A549 (cell line): ENCODE measurements around the gene ARMC10. TPM values are rescaled to one million over a fixed set of nuclear protein-coding genes. Genes with fewer than 3 reads are reported as not detected.
A peak's percentile ranks its signal among the peaks of the same experiment; 100 is the strongest.
"Not testable (repeated sequence)": the region's sequence is repeated elsewhere in the genome, so short reads cannot be mapped to it uniquely, and the experiment has no call there.

ENCODE experiments used
- ATAC-seq, 2 experiments: fragments of 200-7000 bp in 1 of 2; fragments of >200 bp in 1 of 2; cut with Nextera tagmentation in 1 of 2; cut with Tn5 transposase in 1 of 2; 3 replicates each; pipeline versions ENCODE4 v1.8.0 to v1.9.1; 2018 to 2020; ENCODE audit warnings: mild to moderate bottlenecking in 1 of 2, moderate library complexity in 1 of 2
- CTCF ChIA-PET: fragments of 300-600 bp; sonication (Branson Sonifier 250); formaldehyde crosslinking; extraction: SDS; loops from one replicate; lab custom pipeline; 2021; ENCODE audit warnings: antibody characterized with exemption, inconsistent platforms; lab: Yijun Ruan, JAX
- POLR2A ChIA-PET: fragments of 350-600 bp; formaldehyde crosslinking; extraction: SDS; loops from one replicate; lab custom pipeline; 2021; ENCODE audit warnings: antibody characterized with exemption, inconsistent platforms; lab: Yijun Ruan, JAX
- DNase-seq, 2 experiments: peaks; one replicate each; pipeline versions ENCODE4 v3.0.0 to v3.0.0-alpha.2; 2011 to 2016; ENCODE audit warnings: low read depth in 1 of 2, low spot score in 1 of 2
- FAIRE-seq: peaks from 2 replicates; lab custom pipeline; 2011; peaks lifted over from hg19 to GRCh38; lab: Jason Lieb, UNC
- H3K27ac ChIP-seq, 2 experiments: fragments of >200 bp; sonication (Bioruptor Twin); formaldehyde crosslinking; 3 replicates each; pipeline ENCODE4 v1.5.1; 2016 to 2017
- H3K4me1 ChIP-seq: fragments of >200 bp; sonication (Bioruptor Twin); formaldehyde crosslinking; 3 replicates; pipeline ENCODE4 v1.6.1; 2016
- H3K4me2 ChIP-seq: fragments of >200 bp; sonication (Bioruptor Twin); formaldehyde crosslinking; 3 replicates; pipeline ENCODE4 v1.6.1; 2016
- H3K4me3 ChIP-seq: fragments of >200 bp; sonication (Bioruptor Twin); formaldehyde crosslinking; 3 replicates; pipeline ENCODE4 v1.5.1; 2016
- H3K9me3 ChIP-seq: fragments of >200 bp; sonication (Bioruptor Twin); formaldehyde crosslinking; 3 replicates; pipeline ENCODE4 v1.6.1; 2016
- ATOH8 ChIP-seq: fragments of 250-450 bp; sonication (Bioruptor Pico); IDR thresholded peaks from 2 replicates; pipeline ENCODE4 v1.5.0; 2020; ENCODE audit warnings: low read depth, mild to moderate bottlenecking, moderate library complexity
- CEBPB ChIP-seq, 2 experiments: fragments of >200 bp in 1 of 2; sonication (Bioruptor Twin) in 1 of 2; formaldehyde crosslinking in 1 of 2; IDR thresholded peaks; 2 replicates each; pipeline ENCODE4 v1.6.1; 2012 to 2016
- E2F6 ChIP-seq: IDR thresholded peaks from 2 replicates; pipeline ENCODE4 v1.6.1; 2012; ENCODE audit warnings: low read depth, borderline replicate concordance
- EHMT2 ChIP-seq: fragments of 200-600 bp; sonication (generic); IDR thresholded peaks from 2 replicates; pipeline ENCODE4 v1.6.1; 2016; ENCODE audit warnings: antibody characterized with exemption, low read depth, mild to moderate bottlenecking, moderate library complexity
- ELK1 ChIP-seq: fragments of 150-350 bp; IDR thresholded peaks from 2 replicates; pipeline ENCODE4 v1.6.1; 2014; ENCODE audit warnings: low read depth, mild to moderate bottlenecking, low read length
- GATA3 ChIP-seq: IDR thresholded peaks from 2 replicates; pipeline ENCODE4 v1.6.1; 2012; ENCODE audit warnings: borderline replicate concordance
- HEYL ChIP-seq: fragments of 250-450 bp; sonication (Bioruptor Pico); IDR thresholded peaks from 2 replicates; pipeline ENCODE4 v1.8.0; 2021; ENCODE audit warnings: mild to moderate bottlenecking, moderate library complexity
- HMGXB4 ChIP-seq: fragments of 250-450 bp; sonication (Bioruptor Pico); IDR thresholded peaks from 2 replicates; pipeline ENCODE4 v1.5.0; 2021; ENCODE audit warnings: mild to moderate bottlenecking, moderate library complexity, borderline replicate concordance
- HOXB13 ChIP-seq: fragments of 250-450 bp; sonication (Bioruptor Pico); IDR thresholded peaks from 2 replicates; pipeline ENCODE4 v1.5.0; 2020; ENCODE audit warnings: low read depth, mild to moderate bottlenecking, moderate library complexity
- JUNB ChIP-seq: fragments of >200 bp; sonication (Bioruptor Twin); formaldehyde crosslinking; IDR thresholded peaks from 2 replicates; pipeline ENCODE4 v1.6.1; 2016
- MAFK ChIP-seq: fragments of 450-650 bp; IDR thresholded peaks from 2 replicates; pipeline ENCODE4 v1.6.1; 2014; ENCODE audit not compliant: partially characterized antibody
- MAX ChIP-seq: IDR thresholded peaks from 2 replicates; pipeline ENCODE4 v1.6.1; 2012
- MYC ChIP-seq: IDR thresholded peaks from 2 replicates; pipeline ENCODE4 v1.6.1; 2012; ENCODE audit warnings: mild to moderate bottlenecking, inconsistent platforms, low read length, improper control_type of control experiment, borderline replicate concordance
- NFE2L2 ChIP-seq: fragments of 150-350 bp; conservative IDR thresholded peaks from 2 replicates; pipeline ENCODE4 v1.6.1; 2014; ENCODE audit warnings: low read length
- PBX3 ChIP-seq: IDR thresholded peaks from 2 replicates; pipeline ENCODE4 v1.6.1; 2012
- PHF8 ChIP-seq: fragments of 200-600 bp; sonication (generic); IDR thresholded peaks from 2 replicates; pipeline ENCODE4 v1.6.1; 2016; ENCODE audit warnings: low read depth, mild to moderate bottlenecking, antibody characterized with exemption, moderate library complexity, borderline replicate concordance
- RAD21 ChIP-seq, 2 experiments: fragments of >200 bp in 1 of 2; sonication (Bioruptor Twin) in 1 of 2; formaldehyde crosslinking in 1 of 2; IDR thresholded peaks in 1 of 2; conservative IDR thresholded peaks in 1 of 2; 2 replicates in 1 of 2; 3 replicates in 1 of 2; pipeline ENCODE4 v1.6.1; 2012 to 2018; ENCODE audit warnings: inconsistent platforms in 1 of 2
- RNF2 ChIP-seq: fragments of 200-600 bp; sonication (generic); IDR thresholded peaks from 2 replicates; pipeline ENCODE4 v1.6.1; 2016; ENCODE audit warnings: low read depth, mild to moderate bottlenecking, antibody characterized with exemption, moderate library complexity, borderline replicate concordance
- ZNF302 ChIP-seq: fragments of 250-450 bp; sonication (Bioruptor Pico); IDR thresholded peaks from 2 replicates; pipeline ENCODE4 v1.9.0; 2021; ENCODE audit warnings: inconsistent platforms, mild to moderate bottlenecking, moderate library complexity
- WGBS: methylation state at CpG from one replicate; pipeline ENCODE4 v1.1.6; 2017; ENCODE audit errors: missing lambda C conversion rate; 5-methylcytosine and 5-hydroxymethylcytosine counted together
- polyA plus RNA-seq, 4 experiments: library from polyadenylated mRNA; depleted of rRNA in 3 of 4; stranded (reverse); fragments of >200 nt; fragmentation: RNase III in 1 of 4; extraction: RNeasy Plus Mini Kit Qiagen cat#74134 plus additional on column Dnase treatment in 1 of 4; gene quantifications; 2 replicates in 3 of 4; 3 replicates in 1 of 4; pipeline ENCODE4 v1.2.3, GENCODE V29; 2011 to 2017

The ARMC10 gene
- polyA plus RNA-seq, 2 of the 4 experiments (the other 2 are of a cell fraction), result 36.6 to 63.2 TPM

- peaks cover 15% of the 10 kb centered on the region for H3K4me1 ChIP-seq
- H3K4me2 ChIP-seq, result peak overlapping the region; percentile 83
- FAIRE-seq (no peak), ATAC-seq (no peak), DNase-seq (no peak)
- H3K9me3 ChIP-seq, result no peaks in the 10 kb centered on the region
- WGBS, result 96% methylated on average over 7 of the region's 7 CpGs
- ChIA-PET POLR2A (no interaction called here), CTCF (interaction anchor here (1.0 to 6.1 kb wide), 3 partner anchors 11 to 16 kb away, joined by 3 to 61 read pairs (median 3); no protein-coding TSS in a partner anchor)
- H3K27ac ChIP-seq, result no peak overlapping the region
- TF ChIP-seq HEYL (CRISPR knock-in tag) (no peak), CEBPB (IDR thresholded peaks at IDR 0.05) (peak; percentile 43 to 44; a peak in 1 of 4 replicates)
- H3K4me3 ChIP-seq, result no peak overlapping the region; the same call in 2 of the 3 replicates
Measured at GRCh38 chr7:103076764-103077163, 1.8 kb downstream of the ARMC10 start.

GRCh38 chr7:103077318-103077717, 2.4 kb downstream of the ARMC10 start:
- H3K4me1 ChIP-seq, result peaks cover 15% of the 10 kb centered on the region
- TF ChIP-seq RAD21 (conservative IDR thresholded peaks at IDR 0.05 in 1 of 2, IDR thresholded peaks at IDR 0.05 in 1 of 2), result no peak
- TF ChIP-seq MAFK, result peak; percentile 70
- TF ChIP-seq, all 56 proteins: peak for 1
- ATAC-seq, result no peak
- CTCF ChIA-PET, result interaction anchor here (1.0 to 6.1 kb wide), 3 partner anchors 11 to 16 kb away, joined by 3 to 61 read pairs (median 3); no protein-coding TSS in a partner anchor
- 87% methylated on average over 3 of the region's 3 CpGs for WGBS
- no peaks in the 10 kb centered on the region for H3K9me3 ChIP-seq
- H3K4me3 ChIP-seq, result no peak overlapping the region
- POLR2A ChIA-PET, result no interaction called here
- H3K27ac ChIP-seq, result no peak overlapping the region
- DNase-seq, result no peak
- no peak overlapping the region for H3K4me2 ChIP-seq
- FAIRE-seq, result no peak

GRCh38 chr7:103078226-103078625, 3.3 kb downstream of the ARMC10 start:
- ATAC-seq, CTCF ChIA-PET: not testable (repeated sequence)

GRCh38 chr7:103079836-103080235, 4.9 kb downstream of the ARMC10 start:
- Histone ChIP-seq H3K4me3 (no peak overlapping the region), H3K9me3 (no peaks in the 10 kb centered on the region)
- CTCF ChIA-PET, result interaction anchor here (1.1 to 3.0 kb wide), 3 partner anchors 11 to 18 kb away, joined by 5 to 19 read pairs (median 7); no protein-coding TSS in a partner anchor
- TF ChIP-seq GATA3 (no peak), NFE2L2 (no peak), PHF8 (no peak)
- TF ChIP-seq, all 56 proteins: peak for 0
- POLR2A ChIA-PET, result no interaction called here
- ATAC-seq, result no peak
- Histone ChIP-seq H3K4me2 (no peak overlapping the region), H3K27ac (no peak overlapping the region), H3K4me1 (peaks cover 10% of the 10 kb centered on the region; the same call in 1 of the 3 replicates)
- DNase-seq, result no peak
- no peak for FAIRE-seq
- WGBS, result 97% methylated on average over 3 of the region's 3 CpGs

More at GRCh38 chr7:103078226-103078625, 3.3 kb downstream of the ARMC10 start:
- not testable (repeated sequence) for H3K9me3 ChIP-seq, FAIRE-seq, H3K4me2 ChIP-seq, DNase-seq, H3K4me3 ChIP-seq, H3K27ac ChIP-seq
- POLR2A ChIA-PET, result interaction anchor here (0.6 kb wide), 1 partner anchor 13 kb away, joined by 3 read pairs; no protein-coding TSS in a partner anchor
- peaks cover 15% of the 10 kb centered on the region for H3K4me1 ChIP-seq
- 95% methylated on average over 6 of the region's 6 CpGs for WGBS

GRCh38 chr7:103080923-103081322, 6.0 kb downstream of the ARMC10 start:
- H3K9me3 ChIP-seq, result no peaks in the 10 kb centered on the region
- POLR2A ChIA-PET, result no interaction called here
- FAIRE-seq (no peak), DNase-seq (no peak), ATAC-seq (no peak)
- H3K4me2 ChIP-seq, result no peak overlapping the region
- CTCF ChIA-PET, result interaction anchor here (2.0 to 3.0 kb wide), 2 partner anchors 10 to 19 kb away, joined by 7 to 19 read pairs; no protein-coding TSS in a partner anchor
- H3K4me1 ChIP-seq, result peaks cover 10% of the 10 kb centered on the region; the same call in 1 of the 3 replicates
- H3K27ac ChIP-seq, result no peak overlapping the region
- H3K4me3 ChIP-seq, result no peak overlapping the region
- WGBS, result 98% methylated on average over 2 of the region's 2 CpGs
- TF ChIP-seq HMGXB4 (CRISPR knock-in tag), result no peak
- TF ChIP-seq ELK1, result no peak
- TF ChIP-seq MYC, result no peak
- no peak for TF ChIP-seq ATOH8 (CRISPR knock-in tag)
- TF ChIP-seq MAX, result no peak
- TF ChIP-seq HOXB13 (CRISPR knock-in tag), result no peak
- TF ChIP-seq MAFK, result no peak
- TF ChIP-seq NFE2L2, result no peak
- no peak for TF ChIP-seq ZNF302 (CRISPR knock-in tag)
- TF ChIP-seq JUNB, result no peak
- no peak for TF ChIP-seq RNF2
- TF ChIP-seq PBX3, result no peak
- no peak for TF ChIP-seq E2F6
- no peak for TF ChIP-seq EHMT2
